Astrocyte (in vitro differentiated cells and primary cell): ENCODE data around the gene DNAAF8. TPM values are rescaled to one million over a fixed set of nuclear protein-coding genes. Genes with fewer than 3 reads are reported as not detected.

Source experiments
- DNase-seq: peaks from one replicate; pipeline ENCODE4 v3.0.0-alpha.2; 2010; ENCODE audit warnings: low read depth
- FAIRE-seq: peaks from 2 replicates; lab custom pipeline; 2011; peaks lifted over from hg19 to GRCh38; lab: Jason Lieb, UNC
- H2AFZ ChIP-seq: 2 replicates; pipeline ENCODE4 v1.6.0; 2012; ENCODE audit warnings: low read depth, low read length, inconsistent platforms
- H3K27ac ChIP-seq: 2 replicates; pipeline ENCODE4 v1.5.1; 2011; ENCODE audit warnings: low read depth, low read length, inconsistent platforms
- H3K27me3 ChIP-seq: 2 replicates; pipeline ENCODE4 v1.6.0; 2011; ENCODE audit warnings: low read length, inconsistent platforms; ENCODE audit not compliant: insufficient read depth
- H3K36me3 ChIP-seq: 2 replicates; pipeline ENCODE4 v1.5.1; 2011; ENCODE audit warnings: low read length, inconsistent platforms; ENCODE audit not compliant: insufficient read depth
- H3K4me1 ChIP-seq: 2 replicates; pipeline ENCODE4 v1.5.1; 2011; ENCODE audit warnings: low read length, inconsistent platforms; ENCODE audit not compliant: insufficient read depth
- H3K4me2 ChIP-seq: 2 replicates; pipeline ENCODE4 v1.6.0; 2012; ENCODE audit warnings: low read length, inconsistent platforms
- H3K4me3 ChIP-seq: 2 replicates; pipeline ENCODE4 v1.5.1; 2011; ENCODE audit warnings: low read depth, mild to moderate bottlenecking, low read length, inconsistent platforms; ENCODE audit not compliant: insufficient read depth
- H3K79me2 ChIP-seq: 2 replicates; pipeline ENCODE4 v1.6.0; 2012; ENCODE audit warnings: mild to moderate bottlenecking, low read length, inconsistent platforms; ENCODE audit not compliant: insufficient read depth
- H3K9ac ChIP-seq: 2 replicates; pipeline ENCODE4 v1.6.0; 2012; ENCODE audit warnings: mild to moderate bottlenecking, low read length, inconsistent platforms
- H3K9me3 ChIP-seq: 2 replicates; pipeline ENCODE4 v1.5.1; 2012; ENCODE audit warnings: low read depth, mild to moderate bottlenecking, low read length, inconsistent platforms; ENCODE audit not compliant: insufficient read depth
- H4K20me1 ChIP-seq: 2 replicates; pipeline ENCODE4 v1.6.0; 2012; ENCODE audit warnings: low read length, inconsistent platforms; ENCODE audit not compliant: insufficient read depth
- H3K27ac Mint-ChIP-seq: one replicate; pipeline ENCODE4 v1.8.0; 2021; ENCODE audit warnings: mild to moderate bottlenecking, mixed read lengths; ENCODE audit not compliant: unreplicated experiment
- H3K27me3 Mint-ChIP-seq: one replicate; pipeline ENCODE4 v1.8.0; 2021; ENCODE audit warnings: low read depth, mixed read lengths; ENCODE audit not compliant: unreplicated experiment
- H3K36me3 Mint-ChIP-seq: one replicate; pipeline ENCODE4 v1.8.0; 2021; ENCODE audit warnings: low read depth, mixed read lengths; ENCODE audit not compliant: unreplicated experiment
- H3K4me1 Mint-ChIP-seq: one replicate; pipeline ENCODE4 v1.8.0; 2021; ENCODE audit warnings: low read depth, mixed read lengths; ENCODE audit not compliant: unreplicated experiment
- H3K4me3 Mint-ChIP-seq: one replicate; pipeline ENCODE4 v1.8.0; 2021; ENCODE audit warnings: mild to moderate bottlenecking, moderate library complexity, mixed read lengths; ENCODE audit not compliant: unreplicated experiment
- H3K9me3 Mint-ChIP-seq: one replicate; pipeline ENCODE4 v1.8.0; 2021; ENCODE audit warnings: mild to moderate bottlenecking, mixed read lengths; ENCODE audit not compliant: unreplicated experiment
- EZH2 ChIP-seq: IDR thresholded peaks from 2 replicates; pipeline ENCODE4 v1.6.1; 2012; ENCODE audit warnings: mild to moderate bottlenecking, low read length, inconsistent platforms; ENCODE audit not compliant: insufficient read depth
- total RNA-seq: library from RNA; stranded (reverse); gene quantifications from 2 replicates; pipeline ENCODE4 v1.2.1, GENCODE V29; 2021
- TF ChIP-seq, protein P1 (sequence below): IDR thresholded peaks from 2 replicates; pipeline ENCODE4 v1.5.1; 2011; ENCODE audit warnings: low read depth, mild to moderate bottlenecking, inconsistent platforms, low read length, moderate library complexity; ENCODE audit not compliant: insufficient read depth

The DNAAF8 gene
- total RNA-seq, 1 donor from 2014 or later, result 2.7 TPM

DNA sequence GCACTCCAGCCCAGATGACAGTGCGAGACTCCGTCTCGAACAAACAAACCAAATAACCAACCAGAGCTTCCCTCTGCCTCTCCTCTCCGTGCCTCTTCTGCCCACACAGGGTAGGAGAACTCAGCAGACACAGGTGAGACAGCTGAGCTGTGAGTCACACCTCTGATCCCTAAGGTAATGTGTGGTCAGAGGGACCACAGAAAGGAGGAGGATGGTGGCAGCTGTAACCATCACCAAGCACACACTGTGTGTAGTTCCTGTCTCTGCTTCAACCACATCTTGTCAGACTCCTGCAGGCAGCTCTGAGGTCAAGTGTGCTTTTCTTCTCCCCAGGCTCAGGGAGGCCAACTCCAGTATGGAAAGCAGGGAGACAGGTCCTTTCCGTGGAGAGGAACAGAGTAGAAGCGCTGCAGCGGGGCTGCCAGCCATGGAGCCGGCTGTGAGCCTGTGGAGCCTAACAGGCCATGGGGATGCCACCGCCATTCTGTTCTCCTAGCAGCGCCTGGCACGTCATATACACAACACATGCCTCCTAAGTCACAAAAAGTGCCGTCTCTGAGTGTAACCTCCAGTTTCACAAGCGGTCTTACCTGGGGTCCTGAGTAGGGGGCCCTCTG, 33.8 kb upstream of the DNAAF8 start:
- DNase-seq, result no peak
- H3K4me2 ChIP-seq, result no peak overlapping the region
- Mint-ChIP-seq H3K27me3 (no peaks in the 10 kb centered on the region), H3K27ac (no peak overlapping the region), H3K4me3 (no peak overlapping the region), H3K9me3 (no peaks in the 10 kb centered on the region), H3K36me3 (peaks cover 15% of the 10 kb centered on the region), H3K4me1 (peaks cover 5% of the 10 kb centered on the region)
- no peak for FAIRE-seq
- no peaks in the 10 kb centered on the region for H3K9me3 ChIP-seq
- peaks cover 2% of the 10 kb centered on the region for H3K79me2 ChIP-seq
- peaks cover 25% of the 10 kb centered on the region for H4K20me1 ChIP-seq
- no peak overlapping the region for H3K27ac ChIP-seq
- no peaks in the 10 kb centered on the region for H3K4me1 ChIP-seq
- H3K27me3 ChIP-seq, result no peaks in the 10 kb centered on the region
- no peak overlapping the region for H2AFZ ChIP-seq
- TF ChIP-seq, protein P1, sequence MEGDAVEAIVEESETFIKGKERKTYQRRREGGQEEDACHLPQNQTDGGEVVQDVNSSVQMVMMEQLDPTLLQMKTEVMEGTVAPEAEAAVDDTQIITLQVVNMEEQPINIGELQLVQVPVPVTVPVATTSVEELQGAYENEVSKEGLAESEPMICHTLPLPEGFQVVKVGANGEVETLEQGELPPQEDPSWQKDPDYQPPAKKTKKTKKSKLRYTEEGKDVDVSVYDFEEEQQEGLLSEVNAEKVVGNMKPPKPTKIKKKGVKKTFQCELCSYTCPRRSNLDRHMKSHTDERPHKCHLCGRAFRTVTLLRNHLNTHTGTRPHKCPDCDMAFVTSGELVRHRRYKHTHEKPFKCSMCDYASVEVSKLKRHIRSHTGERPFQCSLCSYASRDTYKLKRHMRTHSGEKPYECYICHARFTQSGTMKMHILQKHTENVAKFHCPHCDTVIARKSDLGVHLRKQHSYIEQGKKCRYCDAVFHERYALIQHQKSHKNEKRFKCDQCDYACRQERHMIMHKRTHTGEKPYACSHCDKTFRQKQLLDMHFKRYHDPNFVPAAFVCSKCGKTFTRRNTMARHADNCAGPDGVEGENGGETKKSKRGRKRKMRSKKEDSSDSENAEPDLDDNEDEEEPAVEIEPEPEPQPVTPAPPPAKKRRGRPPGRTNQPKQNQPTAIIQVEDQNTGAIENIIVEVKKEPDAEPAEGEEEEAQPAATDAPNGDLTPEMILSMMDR, result no peak
- TF ChIP-seq EZH2, result no peak
- peaks cover 22% of the 10 kb centered on the region for H3K36me3 ChIP-seq
- H3K9ac ChIP-seq, result no peak overlapping the region
- no peak overlapping the region for H3K4me3 ChIP-seq

DNA sequence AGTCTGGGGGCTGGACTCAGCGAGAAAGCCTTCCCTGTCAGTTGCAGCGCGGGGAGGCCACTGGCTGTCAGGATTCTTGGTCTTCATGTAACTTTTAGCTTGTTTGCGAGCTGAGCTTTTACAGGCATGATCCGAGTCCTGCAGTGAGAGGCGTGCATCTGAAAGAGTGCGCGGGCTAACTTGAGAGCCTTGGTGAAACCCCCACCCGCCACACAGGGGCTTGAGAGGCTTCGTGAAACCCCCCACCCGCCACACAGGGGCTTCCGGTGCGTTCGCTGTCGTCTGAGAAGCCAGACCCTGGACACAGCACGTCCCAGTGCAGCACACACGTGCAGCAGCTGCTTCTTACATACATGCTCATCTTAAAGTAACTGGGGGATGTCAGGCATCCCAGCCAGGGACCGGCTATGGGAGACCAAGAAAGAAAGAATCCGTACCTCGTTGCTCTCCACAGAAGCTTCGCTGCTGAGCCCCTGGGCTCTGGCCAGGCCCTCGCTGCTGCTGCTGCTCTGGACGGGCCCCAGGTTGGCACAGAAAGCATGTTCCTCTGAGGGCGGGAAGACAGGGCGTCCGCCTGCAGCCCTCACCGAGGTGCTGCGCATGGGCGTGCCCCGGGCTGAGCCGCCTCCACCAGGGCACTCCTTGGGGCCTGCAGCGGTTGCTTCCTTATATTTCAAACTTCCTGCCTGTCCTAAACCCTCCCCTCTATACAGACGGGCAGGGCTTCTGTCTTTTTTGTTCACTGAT, 33.2 kb upstream of the DNAAF8 start:
- Histone ChIP-seq H3K4me3 (no peak overlapping the region), H3K4me2 (no peak overlapping the region), H3K36me3 (peaks cover 16% of the 10 kb centered on the region), H3K9ac (no peak overlapping the region), H3K79me2 (no peaks in the 10 kb centered on the region), H3K4me1 (no peaks in the 10 kb centered on the region), H3K27me3 (no peaks in the 10 kb centered on the region), H3K27ac (no peak overlapping the region), H2AFZ (no peak overlapping the region), H3K9me3 (no peaks in the 10 kb centered on the region), H4K20me1 (peaks cover 18% of the 10 kb centered on the region)
- no peak for TF ChIP-seq EZH2
- TF ChIP-seq, protein P1, result no peak
- H3K27ac Mint-ChIP-seq, result no peak overlapping the region
- H3K4me1 Mint-ChIP-seq, result peaks cover 3% of the 10 kb centered on the region
- no peak overlapping the region for H3K4me3 Mint-ChIP-seq
- H3K9me3 Mint-ChIP-seq, result no peaks in the 10 kb centered on the region
- no peaks in the 10 kb centered on the region for H3K27me3 Mint-ChIP-seq
- DNase-seq (no peak), FAIRE-seq (no peak)
- peaks cover 14% of the 10 kb centered on the region for H3K36me3 Mint-ChIP-seq
